HG03135 (cell line): ENCODE data around the gene SNX9.

Experiments
- ATAC-seq: cut with Tn5 transposase; IDR thresholded peaks from one replicate; pipeline ENCODE4 v1.9.1; 2021; ENCODE audit warnings: mild to moderate bottlenecking, moderate library complexity; ENCODE audit not compliant: unreplicated experiment

Gene SNX9

GRCh38 chr6:157985378-157986155 is 162.5 kb downstream of the SNX9 start:
- ATAC-seq: no peak

DNA sequence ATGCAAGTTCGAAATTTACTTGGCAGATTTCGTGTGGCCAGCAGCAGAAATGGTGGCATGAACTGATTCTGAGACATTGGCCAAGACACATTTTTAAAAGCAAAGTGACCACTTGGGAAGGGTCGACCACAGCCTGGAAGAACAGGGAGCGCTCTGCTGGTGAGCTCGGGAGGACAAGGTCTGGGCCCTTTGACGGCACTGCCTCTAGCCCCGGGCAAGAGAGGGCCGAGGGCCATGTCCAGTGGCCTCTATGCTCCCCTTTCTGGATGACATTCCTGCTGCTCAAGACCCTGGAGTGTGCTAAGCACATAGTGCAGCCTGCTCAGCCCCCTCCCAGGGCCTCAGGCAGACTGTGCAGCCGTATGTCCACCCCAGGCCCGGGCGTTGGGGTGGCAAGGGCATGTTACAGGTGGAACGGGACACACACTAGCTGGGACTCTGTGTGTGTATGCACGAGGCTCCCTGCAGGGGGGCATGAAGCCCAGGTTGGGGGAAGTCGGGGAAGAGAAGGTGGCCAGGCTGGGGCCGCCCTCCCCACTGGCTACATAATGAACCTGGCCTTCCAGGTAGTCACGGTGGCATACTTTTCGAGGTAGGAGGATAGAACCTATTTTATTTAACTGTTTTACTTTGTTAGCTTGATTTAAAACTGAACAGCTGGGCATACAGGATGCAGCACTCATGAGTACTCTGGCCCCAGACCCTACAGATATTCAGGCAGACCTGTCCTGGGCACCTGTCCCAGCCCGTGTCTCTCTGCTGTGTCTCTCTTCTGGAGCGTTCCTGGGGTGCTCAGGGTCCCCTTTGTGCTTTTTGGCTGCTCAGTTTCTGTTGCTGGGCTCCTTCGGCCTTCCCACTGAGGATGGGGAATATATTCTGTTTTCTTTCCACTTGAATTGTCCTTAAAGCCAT is 165.0 kb downstream of the SNX9 start:
- ATAC-seq: no peak

- ATAC-seq: no peak
These were observed 165.6 kb downstream of the SNX9 start for GRCh38 chr6:157988700-157989063.

DNA sequence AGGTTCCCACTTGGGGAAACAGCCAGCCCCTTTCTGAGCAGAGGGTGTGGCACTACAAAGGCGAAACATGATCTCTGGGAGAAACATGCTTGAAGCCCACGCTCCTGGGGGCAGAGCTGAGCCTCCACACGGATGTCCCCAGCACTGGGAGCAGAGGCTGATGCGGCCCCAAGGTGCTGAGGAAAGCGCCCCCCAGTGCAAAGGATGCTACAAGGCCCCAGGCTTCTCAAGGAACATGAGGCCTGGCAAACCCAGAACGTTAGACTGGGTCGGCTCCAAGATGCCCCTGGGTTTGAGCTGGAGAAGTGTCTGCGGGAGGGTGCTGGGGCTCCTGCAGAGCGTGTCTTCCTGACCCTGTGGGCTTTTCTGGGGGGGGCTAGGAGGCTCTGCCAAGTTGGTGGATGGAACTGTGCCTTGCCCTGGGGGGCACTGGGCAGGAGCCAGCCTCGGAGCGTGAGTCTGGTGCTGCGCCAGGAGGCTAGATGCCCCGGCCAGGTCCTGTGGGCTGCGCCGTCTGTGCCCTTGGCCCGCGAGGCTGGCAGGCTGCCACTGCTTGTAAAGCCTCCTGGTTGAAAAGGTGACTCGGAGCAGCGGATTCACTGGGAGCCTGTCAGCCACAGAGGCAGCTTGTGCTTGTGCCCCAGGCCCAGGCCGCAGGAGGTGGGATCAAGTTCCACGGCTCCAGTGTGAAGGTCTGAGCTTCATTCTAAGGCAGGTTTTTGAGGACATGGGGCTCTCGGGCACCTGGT is 166.7 kb downstream of the SNX9 start:
- no peak for ATAC-seq

- no peak for ATAC-seq
These were observed 167.4 kb downstream of the SNX9 start for GRCh38 chr6:157990321-157991066.

- ATAC-seq: no peak
These were observed 168.0 kb downstream of the SNX9 start for GRCh38 chr6:157991067-157991432.

- no peak for ATAC-seq
These were observed 170.0 kb downstream of the SNX9 start for GRCh38 chr6:157993076-157993475.

GRCh38 chr6:157994125-157994795 is 171.2 kb downstream of the SNX9 start:
- ATAC-seq: no peak
